ENCODE data around the gene DRG1.

Gene DRG1

GRCh38 chr22:31441652-31442051 lies 42.2 kb downstream of the DRG1 start:
- H3K36me3 ChIP-seq (ENCODE audit: control insufficient read depth, low read length): peaks cover 94% of the 10 kb centered on the region
- H3K79me2 ChIP-seq (ENCODE audit: control insufficient read depth, low read length): no peaks in the 10 kb centered on the region
- H3F3A ChIP-seq (ENCODE audit: control insufficient read depth, insufficient read depth): peaks cover 6% of the 10 kb centered on the region
- no peaks in the 10 kb centered on the region for H3K4me1 ChIP-seq (ENCODE audit: control insufficient read depth, low read length)
- H3K27me3 ChIP-seq (ENCODE audit: control insufficient read depth, low read length): no peaks in the 10 kb centered on the region
- no peak overlapping the region for H3K4me2 ChIP-seq (ENCODE audit: low read length)
- peaks cover 3% of the 10 kb centered on the region; the same call in 1 of the 2 replicates for H4K20me1 ChIP-seq (ENCODE audit: control insufficient read depth, insufficient read depth, low read depth, low read length)
- H3K4me3 ChIP-seq (ENCODE audit: low read length): no peak overlapping the region
- no peaks in the 10 kb centered on the region for H3K9me3 ChIP-seq (ENCODE audit: control insufficient read depth, insufficient read depth, low read length)
- no peak for TF ChIP-seq EZH2phosphoT487 (IDR thresholded peaks at IDR 0.05; ENCODE audit: borderline replicate concordance, low read length)
- TF ChIP-seq, protein P1, sequence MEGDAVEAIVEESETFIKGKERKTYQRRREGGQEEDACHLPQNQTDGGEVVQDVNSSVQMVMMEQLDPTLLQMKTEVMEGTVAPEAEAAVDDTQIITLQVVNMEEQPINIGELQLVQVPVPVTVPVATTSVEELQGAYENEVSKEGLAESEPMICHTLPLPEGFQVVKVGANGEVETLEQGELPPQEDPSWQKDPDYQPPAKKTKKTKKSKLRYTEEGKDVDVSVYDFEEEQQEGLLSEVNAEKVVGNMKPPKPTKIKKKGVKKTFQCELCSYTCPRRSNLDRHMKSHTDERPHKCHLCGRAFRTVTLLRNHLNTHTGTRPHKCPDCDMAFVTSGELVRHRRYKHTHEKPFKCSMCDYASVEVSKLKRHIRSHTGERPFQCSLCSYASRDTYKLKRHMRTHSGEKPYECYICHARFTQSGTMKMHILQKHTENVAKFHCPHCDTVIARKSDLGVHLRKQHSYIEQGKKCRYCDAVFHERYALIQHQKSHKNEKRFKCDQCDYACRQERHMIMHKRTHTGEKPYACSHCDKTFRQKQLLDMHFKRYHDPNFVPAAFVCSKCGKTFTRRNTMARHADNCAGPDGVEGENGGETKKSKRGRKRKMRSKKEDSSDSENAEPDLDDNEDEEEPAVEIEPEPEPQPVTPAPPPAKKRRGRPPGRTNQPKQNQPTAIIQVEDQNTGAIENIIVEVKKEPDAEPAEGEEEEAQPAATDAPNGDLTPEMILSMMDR (IDR thresholded peaks at IDR 0.05; ENCODE audit: low read depth, low read length, poor library complexity, severe bottlenecking): no peak
- no peaks in the 10 kb centered on the region for H3K9me2 ChIP-seq (replicated peaks; ENCODE audit: control insufficient read depth, low read length)
- no peak overlapping the region for H3K27ac ChIP-seq (ENCODE audit: low read depth, low read length)

DNA sequence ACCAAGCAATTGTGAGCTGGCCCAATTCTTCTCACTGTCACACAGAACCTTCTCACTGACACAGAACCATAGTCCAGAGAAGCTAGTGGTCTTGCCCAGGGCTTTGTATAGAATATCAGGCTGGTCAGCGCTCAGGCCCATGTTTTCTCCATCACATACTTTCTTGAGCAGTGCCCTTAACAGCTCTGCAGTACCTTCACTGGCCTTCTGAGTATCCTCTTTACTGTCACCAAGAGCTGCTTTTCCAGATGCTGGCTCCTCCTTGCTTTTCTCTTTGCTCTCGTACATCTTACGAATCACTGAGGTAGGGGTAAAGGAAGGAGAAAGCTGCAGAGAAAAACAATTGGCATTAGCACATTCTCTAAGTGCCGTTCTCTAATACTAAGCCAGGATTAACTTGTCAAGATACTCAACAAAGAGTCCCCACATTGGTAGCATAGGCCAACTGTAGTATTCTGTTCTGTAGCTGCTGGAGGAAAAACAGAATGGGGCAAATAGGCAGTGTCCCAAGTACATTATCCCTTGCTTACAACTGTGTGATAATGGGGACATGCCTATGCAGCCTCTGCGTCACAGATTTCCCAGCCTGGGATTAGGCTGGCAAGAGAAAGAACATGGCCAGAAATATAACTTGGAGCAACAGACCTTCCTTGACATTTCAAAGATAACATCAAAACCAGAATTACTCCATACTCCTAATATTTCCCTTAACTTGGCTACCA lies 43.5 kb downstream of the DRG1 start:
- H3K36me3 ChIP-seq (ENCODE audit: control insufficient read depth, low read length): peaks cover 88% of the 10 kb centered on the region

DNA sequence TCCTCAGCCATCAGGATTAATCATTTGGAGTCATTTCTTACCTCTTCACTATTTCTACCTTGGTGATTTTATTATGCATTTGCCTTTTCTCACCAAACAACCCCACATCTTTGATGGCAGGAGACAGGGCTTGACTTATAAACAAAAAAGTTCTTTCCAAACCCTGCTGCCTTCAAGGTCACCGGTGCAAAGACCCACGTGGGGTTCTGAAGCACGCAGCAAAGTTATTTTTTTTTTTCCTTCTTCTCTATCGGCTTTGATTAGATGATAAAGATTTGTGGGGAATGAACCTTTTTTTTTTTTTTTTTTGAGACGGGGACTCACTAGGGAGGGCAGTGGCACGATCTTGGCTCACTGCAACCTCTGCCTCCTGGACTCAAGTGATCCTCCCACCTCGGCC lies 44.1 kb downstream of the DRG1 start:
- Histone ChIP-seq H3K9me2 (replicated peaks; ENCODE audit: control insufficient read depth, low read length) (no peaks in the 10 kb centered on the region), H4K20me1 (ENCODE audit: control insufficient read depth, insufficient read depth, low read depth, low read length) (no peaks in the 10 kb centered on the region), H3K4me2 (ENCODE audit: low read length) (no peak overlapping the region), H3F3A (ENCODE audit: control insufficient read depth, insufficient read depth) (peaks cover 9% of the 10 kb centered on the region), H3K4me1 (ENCODE audit: control insufficient read depth, low read length) (no peaks in the 10 kb centered on the region), H3K79me2 (ENCODE audit: control insufficient read depth, low read length) (no peaks in the 10 kb centered on the region), H3K27ac (ENCODE audit: low read depth, low read length) (no peak overlapping the region), H3K27me3 (ENCODE audit: control insufficient read depth, low read length) (no peaks in the 10 kb centered on the region), H3K9me3 (ENCODE audit: control insufficient read depth, insufficient read depth, low read length) (no peaks in the 10 kb centered on the region), H3K4me3 (ENCODE audit: low read length) (no peak overlapping the region), H3K36me3 (ENCODE audit: control insufficient read depth, low read length) (peaks cover 88% of the 10 kb centered on the region)
- TF ChIP-seq, protein P1 (IDR thresholded peaks at IDR 0.05; ENCODE audit: low read depth, low read length, poor library complexity, severe bottlenecking): no peak
- no peak for TF ChIP-seq EZH2phosphoT487 (IDR thresholded peaks at IDR 0.05; ENCODE audit: borderline replicate concordance, low read length)

More for the DNA sequence above, 43.5 kb downstream of the DRG1 start:
- H3F3A ChIP-seq (ENCODE audit: control insufficient read depth, insufficient read depth): peaks cover 9% of the 10 kb centered on the region
- H3K27ac ChIP-seq (ENCODE audit: low read depth, low read length): no peak overlapping the region
- H3K9me2 ChIP-seq (replicated peaks; ENCODE audit: control insufficient read depth, low read length): no peaks in the 10 kb centered on the region
- H3K4me1 ChIP-seq (ENCODE audit: control insufficient read depth, low read length): no peaks in the 10 kb centered on the region
- no peak overlapping the region for H3K4me2 ChIP-seq (ENCODE audit: low read length)
- no peaks in the 10 kb centered on the region for H3K9me3 ChIP-seq (ENCODE audit: control insufficient read depth, insufficient read depth, low read length)
- no peak overlapping the region for H3K4me3 ChIP-seq (ENCODE audit: low read length)
- H3K27me3 ChIP-seq (ENCODE audit: control insufficient read depth, low read length): no peaks in the 10 kb centered on the region
- H3K79me2 ChIP-seq (ENCODE audit: control insufficient read depth, low read length): no peaks in the 10 kb centered on the region
- H4K20me1 ChIP-seq (ENCODE audit: control insufficient read depth, insufficient read depth, low read depth, low read length): no peaks in the 10 kb centered on the region
- no peak for TF ChIP-seq EZH2phosphoT487 (IDR thresholded peaks at IDR 0.05; ENCODE audit: borderline replicate concordance, low read length)
- TF ChIP-seq, protein P1 (IDR thresholded peaks at IDR 0.05; ENCODE audit: low read depth, low read length, poor library complexity, severe bottlenecking): no peak
